ENCODE results near the gene NGEF.

GRCh38 chr2:233005096-233005495, 8.0 kb downstream of the NGEF start:
- TF ChIP-seq POLR2AphosphoS5 (IDR thresholded peaks at IDR 0.05; ENCODE audit: low read depth, low read length): no peak
- TF ChIP-seq REST (IDR thresholded peaks at IDR 0.05; ENCODE audit: insufficient read depth in 1 of 2, low read depth in 2 of 2, low read length in 2 of 2): no peak
- no peak for TF ChIP-seq TAF1 (IDR thresholded peaks at IDR 0.05; ENCODE audit: borderline replicate concordance, insufficient read depth, low read length)
